GM12878 (cell line): ENCODE results near the gene MB21D2. TPM values are rescaled to one million over a fixed set of nuclear protein-coding genes. Genes with fewer than 3 reads are reported as not detected.

Source experiments
- ATAC-seq: fragments of 200-7000 bp; cut with Tn5 transposase; 3 replicates; pipeline ENCODE4 v1.9.1; 2020; ENCODE audit warnings: mild to moderate bottlenecking, moderate library complexity
- BruUV-seq: library from RNA; stranded (reverse); fragments of 400-500 nt; replicated peaks from 2 replicates; lab custom pipeline; 2021; lab: Mats Ljungman, UMichigan
- CTCF ChIA-PET: fragments of 300-600 bp; sonication (Branson Sonifier 250); formaldehyde crosslinking; extraction: SDS; loops from one replicate; lab custom pipeline; 2021; ENCODE audit warnings: inconsistent platforms; lab: Yijun Ruan, JAX
- POLR2A ChIA-PET: fragments of 350-600 bp; formaldehyde crosslinking; extraction: SDS; loops from one replicate; lab custom pipeline; 2021; ENCODE audit warnings: inconsistent platforms; lab: Charles Lee
- RAD21 ChIA-PET: fragments of 300-600 bp; sonication (Branson Sonifier 250); formaldehyde crosslinking; loops from one replicate; lab custom pipeline; 2023; ENCODE audit warnings: antibody characterized with exemption; ENCODE audit not compliant: unreplicated experiment; lab: Charles Lee
- SMC1A ChIA-PET: fragments of 300-600 bp; sonication (Branson Sonifier 250); formaldehyde crosslinking; loops from one replicate; lab custom pipeline; 2023; ENCODE audit not compliant: unreplicated experiment, uncharacterized antibody; lab: Charles Lee
- DNase-seq: peaks from one replicate; pipeline ENCODE4 v3.0.0-alpha.2; 2011; ENCODE audit warnings: low read depth, low spot score
- FAIRE-seq: peaks from 3 replicates; lab custom pipeline; 2011; peaks lifted over from hg19 to GRCh38; lab: Jason Lieb, UNC
- H2AFZ ChIP-seq: 2 replicates; pipeline ENCODE4 v1.6.0; 2011; ENCODE audit warnings: low read depth, low read length, control low read depth; ENCODE audit not compliant: control insufficient read depth
- H3K27ac ChIP-seq: 2 replicates; pipeline ENCODE4 v1.5.1; 2011; ENCODE audit warnings: control low read depth; ENCODE audit not compliant: control insufficient read depth, insufficient read depth
- H3K27me3 ChIP-seq, 2 experiments: replicated peaks in 1 of 2; 2 replicates each; pipeline versions ENCODE4 v1.6.0 to v1.6.1; 2011; ENCODE audit warnings: low read length in 1 of 2; ENCODE audit not compliant: control insufficient read depth in 2 of 2, insufficient read depth in 2 of 2
- H3K36me3 ChIP-seq, 2 experiments: 2 replicates each; pipeline ENCODE4 v1.5.1; 2011; ENCODE audit warnings: low read length in 1 of 2; ENCODE audit not compliant: control insufficient read depth in 2 of 2, insufficient read depth in 2 of 2
- H3K4me1 ChIP-seq: 2 replicates; pipeline ENCODE4 v1.6.1; 2011; ENCODE audit warnings: mild to moderate bottlenecking, low read length, moderate library complexity, mixed read lengths; ENCODE audit not compliant: control insufficient read depth, insufficient read depth
- H3K4me2 ChIP-seq: 2 replicates; pipeline ENCODE4 v1.6.0; 2011; ENCODE audit warnings: control low read depth; ENCODE audit not compliant: control insufficient read depth, insufficient read depth
- H3K4me3 ChIP-seq: fragments of 200-600 bp; sonication (generic); 2 replicates; pipeline ENCODE4 v1.5.1; 2016
- H3K79me2 ChIP-seq: 2 replicates; pipeline ENCODE4 v1.6.0; 2011; ENCODE audit warnings: low read length; ENCODE audit not compliant: control insufficient read depth, insufficient read depth
- H3K9ac ChIP-seq: 2 replicates; pipeline ENCODE4 v1.8.0; 2011; ENCODE audit warnings: low read length, control low read depth, mixed read lengths; ENCODE audit not compliant: control insufficient read depth, insufficient read depth
- H3K9me3 ChIP-seq: replicated peaks from 3 replicates; pipeline ENCODE4 v1.5.1; 2011; ENCODE audit warnings: mild to moderate bottlenecking, low read length; ENCODE audit not compliant: control insufficient read depth, insufficient read depth
- H4K20me1 ChIP-seq: 2 replicates; pipeline ENCODE4 v1.6.0; 2011; ENCODE audit not compliant: control insufficient read depth, insufficient read depth
- BCLAF1 ChIP-seq: fragments of 450-650 bp; IDR thresholded peaks from 2 replicates; pipeline ENCODE4 v1.6.1; 2017; ENCODE audit warnings: antibody characterized with exemption, mild to moderate bottlenecking, moderate library complexity
- CBX5 ChIP-seq: sonication (generic); IDR thresholded peaks from 2 replicates; pipeline ENCODE4 v1.6.1; 2016; ENCODE audit warnings: low read depth, moderate library complexity, mild to moderate bottlenecking, inconsistent platforms
- ETV6 ChIP-seq, 2 experiments: fragments of 450-650 bp in 1 of 2; IDR thresholded peaks in 1 of 2; conservative IDR thresholded peaks in 1 of 2; 2 replicates each; pipeline ENCODE4 v1.6.1; 2014; ENCODE audit warnings: antibody characterized with exemption in 1 of 2, borderline replicate concordance in 1 of 2, low read depth in 1 of 2, mild to moderate bottlenecking in 1 of 2, moderate library complexity in 1 of 2
- HDAC6 ChIP-seq: fragments of 200-600 bp; sonication (generic); IDR thresholded peaks from one replicate; pipeline ENCODE4 v1.8.0; 2017; ENCODE audit warnings: antibody characterized with exemption; ENCODE audit not compliant: unreplicated experiment
- MAX ChIP-seq: IDR thresholded peaks from 2 replicates; pipeline ENCODE4 v1.6.1; 2012; ENCODE audit warnings: low read depth, low read length, improper control_type of control experiment
- NFXL1 ChIP-seq: fragments of 450-650 bp; IDR thresholded peaks from 2 replicates; pipeline ENCODE4 v1.6.1; 2017; ENCODE audit warnings: antibody characterized with exemption, mild to moderate bottlenecking, borderline replicate concordance
- NFYB ChIP-seq: IDR thresholded peaks from 2 replicates; pipeline ENCODE4 v1.6.1; 2011; ENCODE audit warnings: low read depth, mild to moderate bottlenecking, low read length, improper control_type of control experiment, moderate library complexity; ENCODE audit not compliant: insufficient read depth
- PBX3 ChIP-seq: IDR thresholded peaks from 2 replicates; pipeline ENCODE4 v1.6.1; 2011; ENCODE audit warnings: mild to moderate bottlenecking, low read depth, low read length, moderate library complexity; ENCODE audit not compliant: insufficient replicate concordance
- POU2F2 ChIP-seq: IDR thresholded peaks from 3 replicates; pipeline ENCODE4 v1.6.1; 2011; ENCODE audit warnings: low read depth, mild to moderate bottlenecking, low read length, borderline replicate concordance
- RB1 ChIP-seq: fragments of 450-650 bp; formaldehyde crosslinking; IDR thresholded peaks from 2 replicates; pipeline ENCODE4 v1.6.1; 2017; ENCODE audit warnings: mild to moderate bottlenecking, borderline replicate concordance
- SPI1 ChIP-seq: IDR thresholded peaks from 2 replicates; pipeline ENCODE4 v1.6.1; 2011; ENCODE audit warnings: low read depth, mild to moderate bottlenecking, low read length, moderate library complexity, borderline replicate concordance; ENCODE audit not compliant: insufficient read depth
- SREBF1 ChIP-seq: IDR thresholded peaks from 2 replicates; pipeline ENCODE4 v1.6.1; 2012; ENCODE audit warnings: mild to moderate bottlenecking, low read length
- TAF1 ChIP-seq: IDR thresholded peaks from 2 replicates; pipeline ENCODE4 v1.6.1; 2011; ENCODE audit warnings: mild to moderate bottlenecking, low read depth, low read length, borderline replicate concordance
- TCF3 ChIP-seq: IDR thresholded peaks from 2 replicates; pipeline ENCODE4 v1.6.1; 2012; ENCODE audit warnings: low read depth, mild to moderate bottlenecking, low read length, borderline replicate concordance; ENCODE audit not compliant: insufficient read depth
- ZBTB4 ChIP-seq: fragments of 450-650 bp; formaldehyde crosslinking; IDR thresholded peaks from 2 replicates; pipeline ENCODE4 v1.4.0; 2022; ENCODE audit warnings: mild to moderate bottlenecking, moderate library complexity
- ZNF207 ChIP-seq: fragments of 450-650 bp; IDR thresholded peaks from 2 replicates; pipeline ENCODE4 v1.6.1; 2014; ENCODE audit warnings: antibody characterized with exemption, mild to moderate bottlenecking, borderline replicate concordance
- WGBS: methylation state at CpG from one replicate; pipeline ENCODE4 v1.1.6; 2016; ENCODE audit warnings: low lambda C conversion rate; ENCODE audit not compliant: insufficient replicate concordance, insufficient coverage; ENCODE audit errors: missing lambda C conversion rate; 5-methylcytosine and 5-hydroxymethylcytosine counted together
- in situ Hi-C: fragments of 300-500 bp; cut with MboI; formaldehyde crosslinking; loops from 9 replicates; pipeline ENCODE4 v1.14.3; 2018; ENCODE audit warnings: mixed read lengths
- intact Hi-C: fragments of 100-400 bp; cut with micrococcal nuclease; formaldehyde crosslinking; loops from one replicate; pipeline ENCODE4 v1.14.2; 2022; ENCODE audit not compliant: unreplicated experiment
- polyA plus RNA-seq, 11 experiments: library from polyadenylated mRNA; depleted of rRNA in 4 of 11; unstranded in 6 of 11; stranded (reverse) in 5 of 11; fragments of >200 nt; fragmentation: Nextera tagmentation in 4 of 11; fragmentation: Illumina TruSeq in 1 of 11; extraction: Ambion mirVana in 4 of 11; extraction: Trizol in 1 of 11; gene quantifications; 1 replicate in 1 of 11; 2 replicates in 10 of 11; pipeline versions ENCODE4 v1.2.1 to v1.2.3, GENCODE V29; 2011 to 2016; ENCODE audit warnings: inconsistent platforms in 2 of 11, missing spikeins in 2 of 11, low read depth in 1 of 11
- total RNA-seq, 4 experiments: library from RNA; depleted of rRNA in 3 of 4; stranded (reverse); fragments of >200 nt in 3 of 4; fragmentation: Illumina TruSeq in 1 of 4; extraction: Trizol in 1 of 4; gene quantifications; 2 replicates each; pipeline versions ENCODE4 v1.2.1 to v1.2.3, GENCODE V29; 2013 to 2021

The MB21D2 gene
- total and polyA plus RNA-seq, 10 of the 15 experiments (the other 5 are each of a cell fraction or from before 2014, with no cell fraction given), result 7.9 to 21.2 (median 15.3) TPM

GRCh38 chr3:192889679-192890078 lies 28.0 kb downstream of the MB21D2 start:
- Histone ChIP-seq H4K20me1 (no peaks in the 10 kb centered on the region), H3K27me3 (no peaks in the 10 kb centered on the region), H3K36me3 (no peaks in the 10 kb centered on the region), H3K4me2 (peak overlapping the region; percentile 15), H3K9me3 (no peaks in the 10 kb centered on the region), H3K4me1 (peaks cover 42% of the 10 kb centered on the region), H3K4me3 (no peak overlapping the region), H3K79me2 (peaks cover 70% of the 10 kb centered on the region), H2AFZ (no peak overlapping the region), H3K9ac (no peak overlapping the region), H3K27ac (peak overlapping the region; percentile 27)
- 29% methylated on average over 3 of the region's 3 CpGs for WGBS
- CTCF ChIA-PET, result interaction anchor here (0.9 to 14.6 kb wide), 13 partner anchors 8 to 73 kb away, joined by 3 to 148 read pairs (median 7); partner anchors contain the start of gene MB21D2
- no TSS peak for BruUV-seq
- DNase-seq, result no peak
- POLR2A ChIA-PET, result interaction anchor here (0.5 to 2.7 kb wide), 12 partner anchors 8 to 92 kb away, joined by 3 to 10 read pairs (median 4); no protein-coding TSS in a partner anchor
- no peak for FAIRE-seq
- RAD21 ChIA-PET, result interaction anchor here (1.0 to 2.9 kb wide), 11 partner anchors 9 to 72 kb away, joined by 3 to 23 read pairs (median 7); partner anchors contain the start of gene MB21D2
- ATAC-seq, result no peak
- SMC1A ChIA-PET, result interaction anchor here (0.9 to 14.6 kb wide), 11 partner anchors 8 to 76 kb away, joined by 3 to 283 read pairs (median 11); partner anchors contain the start of gene MB21D2
- intact Hi-C loops (no loop called here), in situ Hi-C loops (no loop called here)
- TF ChIP-seq SREBF1, result no peak
- no peak for TF ChIP-seq ZNF207
- TF ChIP-seq BCLAF1, result no peak
- TF ChIP-seq RB1, result no peak
- TF ChIP-seq PBX3, result no peak
- TF ChIP-seq ZBTB4 (CRISPR knock-in tag), result no peak
- no peak for TF ChIP-seq NFYB
- no peak for TF ChIP-seq SPI1
- no peak for TF ChIP-seq MAX
- TF ChIP-seq ETV6 (conservative IDR thresholded peaks at IDR 0.05 in 1 of 2, IDR thresholded peaks at IDR 0.05 in 1 of 2; ENCODE audit: borderline replicate concordance in 1 of 2, low read depth in 1 of 2), result no peak
- TF ChIP-seq POU2F2, result no peak
- TF ChIP-seq TCF3, result no peak
- TF ChIP-seq HDAC6, result no peak
- no peak for TF ChIP-seq TAF1
- TF ChIP-seq CBX5, result no peak
- no peak for TF ChIP-seq NFXL1
